Activated naive CD4-positive, alpha-beta T cell (primary cell): ENCODE measurements around the gene EDC3.
"Not testable (repeated sequence)": the region's sequence is repeated elsewhere in the genome, so short reads cannot be mapped to it uniquely, and the experiment has no call there.

Experiments used
- DNase-seq, 4 experiments: peaks; one replicate each; lab custom pipeline; 2025; lab: John Stamatoyannopoulos, UW

The EDC3 gene

GRCh38 chr15:74695597-74696397 is at the start of gene EDC3:
Gene EDC3, minus strand, starts transcription at chr15:74696024. Its CDS starts 20,900 bp downstream, at chr15:74675124.
- peak; percentile 54 to 75 (median 65) for DNase-seq

- no peak for DNase-seq
Observed at GRCh38 chr15:74742422-74742821, 46.6 kb upstream of the EDC3 start.

- not testable (repeated sequence) for DNase-seq
Observed at GRCh38 chr15:74738239-74738638, 42.4 kb upstream of the EDC3 start.

GRCh38 chr15:74735305-74735704 is 39.5 kb upstream of the EDC3 start:
- DNase-seq = no peak

GRCh38 chr15:74733269-74733668 is 37.4 kb upstream of the EDC3 start:
- DNase-seq = no peak

GRCh38 chr15:74732846-74733245 is 37.0 kb upstream of the EDC3 start:
- no peak for DNase-seq

GRCh38 chr15:74730619-74731316 is 34.9 kb upstream of the EDC3 start:
- DNase-seq = no peak

GRCh38 chr15:74729372-74729771 is 33.5 kb upstream of the EDC3 start:
- not testable (repeated sequence) for DNase-seq

GRCh38 chr15:74728699-74729098 is 32.9 kb upstream of the EDC3 start:
- not testable (repeated sequence) for DNase-seq

GRCh38 chr15:74727727-74728126 is 31.9 kb upstream of the EDC3 start:
- no peak for DNase-seq

GRCh38 chr15:74726774-74727164 is 30.9 kb upstream of the EDC3 start:
- no peak for DNase-seq

GRCh38 chr15:74725845-74726773 is 30.3 kb upstream of the EDC3 start:
- peak in 3 of 4 experiments; percentile 14 to 41 (median 20) for DNase-seq

GRCh38 chr15:74725225-74725774 is 29.5 kb upstream of the EDC3 start, which contains the start of gene CYP1A1:
Gene CYP1A1, minus strand, starts transcription at chr15:74725528. Its CDS starts 2,431 bp downstream, at chr15:74723097.
- DNase-seq = peak in 1 of 4 experiments; percentile 24

- no peak for DNase-seq
Observed at GRCh38 chr15:74724570-74725224, 28.9 kb upstream of the EDC3 start.

- no peak for DNase-seq
Observed at GRCh38 chr15:74723754-74724334, 28.0 kb upstream of the EDC3 start.

GRCh38 chr15:74723187-74723586 is 27.4 kb upstream of the EDC3 start:
- DNase-seq = no peak

GRCh38 chr15:74722591-74722990 is 26.8 kb upstream of the EDC3 start:
- DNase-seq = no peak

- no peak for DNase-seq
Observed at GRCh38 chr15:74716651-74717050, 20.8 kb upstream of the EDC3 start.

- DNase-seq = no peak
Observed at GRCh38 chr15:74712311-74712710, 16.5 kb upstream of the EDC3 start.

- no peak for DNase-seq
Observed at GRCh38 chr15:74710319-74711094, 14.7 kb upstream of the EDC3 start.
